NCI-H460 (cell line): Measurements from ENCODE around the gene KRTAP1-3. TPM values are rescaled to one million over a fixed set of nuclear protein-coding genes. Genes with fewer than 3 reads are reported as not detected.

ENCODE experiments used
- small RNA-seq, 2 experiments: library from RNA; depleted of rRNA; stranded (forward); fragments of <200 nt; gene quantifications; one replicate each; pipeline ENCODE3, GENCODE V24; 2014
- total RNA-seq: library from RNA; depleted of rRNA; stranded (reverse); fragments of >200 nt; shearing (Covaris generic); gene quantifications from 2 replicates; pipeline ENCODE4 v1.2.3, GENCODE V29; 2014; rRNA removed

KRTAP1-3 gene
- total RNA-seq, 1 experiment from 2014 or later, result not detected

Small RNA genes within 50 kb of the gene (small RNA-seq; reads per million reads assigned to genes)
- 0 reads per million in 2 experiments for gene KRTAP3-4P

Other genes with a start within 250 kb of the KRTAP1-3 start
- not detected in 2 replicates for gene KRT28, start 234.9 kb downstream of the KRTAP1-3 start, total RNA-seq
- 36.8 and 38.4 TPM in 2 replicates for gene KRT10, start 212.3 kb downstream of the KRTAP1-3 start, total RNA-seq
- not detected in 2 replicates for gene KRT12, start 167.7 kb downstream of the KRTAP1-3 start, total RNA-seq
- not detected in 2 replicates for gene KRT20, start 149.6 kb downstream of the KRTAP1-3 start, total RNA-seq
- 0.07 TPM in 1 of 2 replicates, not detected in the other for gene KRT23, start 97.2 kb downstream of the KRTAP1-3 start, total RNA-seq
- gene KRT39, start 67.9 kb downstream of the KRTAP1-3 start, total RNA-seq, result not detected in 2 replicates
- gene KRT40, start 50.5 kb downstream of the KRTAP1-3 start, total RNA-seq, result not detected in 2 replicates
- not detected in 2 replicates for gene KRTAP3-3, start 40.7 kb downstream of the KRTAP1-3 start, total RNA-seq
- gene KRTAP3-2, start 35.0 kb downstream of the KRTAP1-3 start, total RNA-seq, result not detected in 2 replicates
- gene KRTAP3-1, start 25.7 kb downstream of the KRTAP1-3 start, total RNA-seq, result not detected in 2 replicates
- gene KRTAP1-5, start 7.7 kb downstream of the KRTAP1-3 start, total RNA-seq, result not detected in 2 replicates
- not detected in 2 replicates for gene KRTAP1-4, start 4.7 kb downstream of the KRTAP1-3 start, total RNA-seq
- gene KRTAP1-1, start 6.6 kb upstream of the KRTAP1-3 start, total RNA-seq, result not detected in 2 replicates
- not detected in 2 replicates for gene KRTAP2-1, start 12.4 kb upstream of the KRTAP1-3 start, total RNA-seq
- gene KRTAP2-2, start 20.4 kb upstream of the KRTAP1-3 start, total RNA-seq, result not detected in 2 replicates
- gene KRTAP2-3, start 25.2 kb upstream of the KRTAP1-3 start, total RNA-seq, result not detected in 2 replicates
- gene KRTAP2-4, start 31.0 kb upstream of the KRTAP1-3 start, total RNA-seq, result not detected in 2 replicates
- not detected in 2 replicates for gene KRTAP4-7, start 49.3 kb upstream of the KRTAP1-3 start, total RNA-seq
- not detected in 2 replicates for gene KRTAP4-8, start 63.3 kb upstream of the KRTAP1-3 start, total RNA-seq
- not detected in 2 replicates for gene KRTAP4-16, start 67.3 kb upstream of the KRTAP1-3 start, total RNA-seq
- gene KRTAP4-9, start 70.5 kb upstream of the KRTAP1-3 start, total RNA-seq, result not detected in 2 replicates
- not detected in 2 replicates for gene KRTAP4-11, start 83.5 kb upstream of the KRTAP1-3 start, total RNA-seq
- not detected in 2 replicates for gene KRTAP4-12, start 89.3 kb upstream of the KRTAP1-3 start, total RNA-seq
- not detected in 2 replicates for gene KRTAP4-6, start 105.7 kb upstream of the KRTAP1-3 start, total RNA-seq
- not detected in 2 replicates for gene KRTAP4-5, start 115.0 kb upstream of the KRTAP1-3 start, total RNA-seq
- not detected in 2 replicates for gene KRTAP4-4, start 125.9 kb upstream of the KRTAP1-3 start, total RNA-seq
- gene KRTAP4-3, start 133.3 kb upstream of the KRTAP1-3 start, total RNA-seq, result not detected in 2 replicates
- gene KRTAP4-2, start 143.3 kb upstream of the KRTAP1-3 start, total RNA-seq, result not detected in 2 replicates
- 0.17 TPM in 1 of 2 replicates, not detected in the other for gene KRTAP4-1, start 150.0 kb upstream of the KRTAP1-3 start, total RNA-seq
- gene KRTAP9-1, start 155.0 kb upstream of the KRTAP1-3 start, total RNA-seq, result not detected in 2 replicates
- gene KRTAP9-2, start 191.8 kb upstream of the KRTAP1-3 start, total RNA-seq, result not detected in 2 replicates
- gene KRTAP9-3, start 197.6 kb upstream of the KRTAP1-3 start, total RNA-seq, result not detected in 2 replicates
- not detected in 2 replicates for gene KRTAP9-8, start 203.1 kb upstream of the KRTAP1-3 start, total RNA-seq
- not detected in 2 replicates for gene KRTAP9-4, start 214.8 kb upstream of the KRTAP1-3 start, total RNA-seq
- gene KRTAP9-9, start 220.5 kb upstream of the KRTAP1-3 start, total RNA-seq, result not detected in 2 replicates
- not detected in 2 replicates for gene KRTAP9-6, start 230.5 kb upstream of the KRTAP1-3 start, total RNA-seq
- gene KRTAP9-7, start 240.8 kb upstream of the KRTAP1-3 start, total RNA-seq, result not detected in 2 replicates